Fibroblast of villous mesenchyme (primary cell): ENCODE results near the gene LMO3. TPM values are rescaled to one million over a fixed set of nuclear protein-coding genes. Genes with fewer than 3 reads are reported as not detected.

Source experiments
- DNase-seq: peaks from one replicate; pipeline ENCODE4 v3.0.0-alpha.2; 2010; ENCODE audit warnings: low read depth
- H3K4me3 ChIP-seq: 2 replicates; pipeline ENCODE4 v1.5.1; 2011; ENCODE audit warnings: low read depth, mild to moderate bottlenecking, low read length
- CTCF ChIP-seq: IDR thresholded peaks from 2 replicates; pipeline ENCODE4 v1.5.1; 2012; ENCODE audit warnings: low read depth, mild to moderate bottlenecking, low read length; ENCODE audit not compliant: insufficient read depth
- total RNA-seq: library from RNA; depleted of rRNA; stranded (reverse); fragments of >200 nt; gene quantifications from 2 replicates; pipeline ENCODE4 v1.2.3, GENCODE V29; 2012

Gene LMO3
- total RNA-seq, 1 donor, result 0.43 TPM

GRCh38 chr12:16515666-16516065, 90.3 kb downstream of the LMO3 start:
- TF ChIP-seq CTCF, result no peak
- DNase-seq, result no peak

GRCh38 chr12:16513231-16513630, 92.7 kb downstream of the LMO3 start:
- no peak for DNase-seq
- H3K4me3 ChIP-seq, result no peak overlapping the region
- TF ChIP-seq CTCF, result no peak

More at GRCh38 chr12:16515666-16516065, 90.3 kb downstream of the LMO3 start:
- H3K4me3 ChIP-seq, result no peak overlapping the region

- no peak overlapping the region for H3K4me3 ChIP-seq
- DNase-seq, result no peak
- TF ChIP-seq CTCF, result no peak
Observed at GRCh38 chr12:16509411-16509810, 96.6 kb downstream of the LMO3 start.

- H3K4me3 ChIP-seq, result no peak overlapping the region
- no peak for TF ChIP-seq CTCF
- DNase-seq, result no peak
Observed at GRCh38 chr12:16506394-16506793, 99.6 kb downstream of the LMO3 start.

- no peak for DNase-seq
- no peak overlapping the region for H3K4me3 ChIP-seq
- no peak for TF ChIP-seq CTCF
Observed at GRCh38 chr12:16504200-16504599, 101.8 kb downstream of the LMO3 start.

GRCh38 chr12:16499611-16500010, 106.4 kb downstream of the LMO3 start:
- TF ChIP-seq CTCF, result no peak
- no peak overlapping the region for H3K4me3 ChIP-seq
- peak; percentile 4 for DNase-seq
